Fibroblast of skin of scalp (primary cell): ENCODE results near the gene TMEM150B. TPM values are rescaled to one million over a fixed set of nuclear protein-coding genes. Genes with fewer than 3 reads are reported as not detected.

Experiments used
- DNase-seq: peaks from one replicate; pipeline ENCODE4 v3.0.0-alpha.2; 2013
- polyA plus RNA-seq, 2 experiments: library from polyadenylated mRNA; unstranded; fragments of 120-200 nt; gene quantifications; one replicate each; pipeline ENCODE4 v1.2.1, GENCODE V29; 2013; ENCODE audit not compliant: insufficient read length in 2 of 2

Gene TMEM150B
- polyA plus RNA-seq (2013, experiment 1 of 2; ENCODE audit: insufficient read length): not detected
- polyA plus RNA-seq (2013, experiment 2 of 2; ENCODE audit: insufficient read length): not detected

- no peak for DNase-seq
Measured at GRCh38 chr19:55325172-55325571, at the start of gene TMEM150B. TMEM150B (minus strand) TSS chr19:55325341; CDS start chr19:55321036, 4,305 bp downstream.

- DNase-seq: peak; percentile 35
Measured at GRCh38 chr19:55373993-55374757, 49.0 kb upstream of the TMEM150B start.

GRCh38 chr19:55373306-55373992 lies 48.3 kb upstream of the TMEM150B start:
- DNase-seq: no peak

GRCh38 chr19:55372316-55373081 lies 47.4 kb upstream of the TMEM150B start:
- peak; percentile 77 for DNase-seq

GRCh38 chr19:55370305-55370988 lies 45.3 kb upstream of the TMEM150B start, which contains the start of gene IL11:
IL11 (minus strand) TSS chr19:55370463; CDS start chr19:55370310, 153 bp downstream.
- peak; percentile 81 for DNase-seq

GRCh38 chr19:55369653-55370304 lies 44.6 kb upstream of the TMEM150B start:
- peak; percentile 85 for DNase-seq

GRCh38 chr19:55368701-55369563 lies 43.8 kb upstream of the TMEM150B start:
- DNase-seq: peak; percentile 77

- no peak for DNase-seq
Measured at GRCh38 chr19:55368106-55368505, 43.0 kb upstream of the TMEM150B start.

- no peak for DNase-seq
Measured at GRCh38 chr19:55366790-55367189, 41.6 kb upstream of the TMEM150B start.

- no peak for DNase-seq
Measured at GRCh38 chr19:55365964-55366363, 40.8 kb upstream of the TMEM150B start.

- DNase-seq: no peak
Measured at GRCh38 chr19:55365245-55365644, 40.1 kb upstream of the TMEM150B start.

GRCh38 chr19:55362990-55363716 lies 38.0 kb upstream of the TMEM150B start, which contains the start of gene GARIN5B:
GARIN5B (minus strand) TSS chr19:55363260; CDS start chr19:55363066, 194 bp downstream.
- no peak for DNase-seq

GRCh38 chr19:55362174-55362989 lies 37.2 kb upstream of the TMEM150B start:
- no peak for DNase-seq

- DNase-seq: no peak
Measured at GRCh38 chr19:55360902-55361301, 35.8 kb upstream of the TMEM150B start.

GRCh38 chr19:55358943-55359908 lies 34.1 kb upstream of the TMEM150B start:
- DNase-seq: no peak

GRCh38 chr19:55358493-55358892 lies 33.4 kb upstream of the TMEM150B start:
- no peak for DNase-seq

GRCh38 chr19:55355213-55355821 lies 30.2 kb upstream of the TMEM150B start:
- no peak for DNase-seq
